Adrenal gland (tissue), 12 donors: ENCODE results near the gene CCNB1IP1. TPM values are rescaled to one million over a fixed set of nuclear protein-coding genes. Genes with fewer than 3 reads are reported as not detected.

ENCODE experiments used
- DNase-seq, 7 donors: peaks; one replicate each; pipeline ENCODE4 v3.0.0-alpha.2; 2019 to 2020
- H3K27ac ChIP-seq, 5 donors: fragments of 200-600 bp; sonication (generic) in 4 of 5; 1 replicate in 3 of 5; 2 replicates in 2 of 5; pipeline versions ENCODE4 v1.5.1 to v1.8.0; 2016 to 2020; ENCODE audit warnings: mild to moderate bottlenecking in 1 of 5
- H3K27me3 ChIP-seq: fragments of 200-600 bp; 2 replicates; pipeline ENCODE4 v1.8.0; 2021
- H3K36me3 ChIP-seq, 2 donors: fragments of 200-600 bp; replicated peaks in 1 of 2; 1 replicate in 1 of 2; 2 replicates in 1 of 2; pipeline versions ENCODE4 v1.5.1 to v1.8.0; 2018 to 2022
- H3K4me1 ChIP-seq, 2 donors: fragments of 200-600 bp; replicated peaks in 1 of 2; 1 replicate in 1 of 2; 2 replicates in 1 of 2; pipeline versions ENCODE4 v1.5.1 to v1.8.0; 2018 to 2021
- H3K4me3 ChIP-seq, 4 donors: fragments of 200-600 bp; sonication (generic) in 3 of 4; one replicate each; pipeline ENCODE4 v1.5.1; 2016 to 2018
- H3K9me3 ChIP-seq, 3 donors: fragments of 200-600 bp; sonication (generic) in 1 of 3; replicated peaks in 1 of 3; 1 replicate in 2 of 3; 2 replicates in 1 of 3; pipeline versions ENCODE4 v1.5.1 to v1.8.0; 2016 to 2021
- CTCF ChIP-seq, 6 experiments: fragments of 450-650 bp in 4 of 6; fragments of 200-600 bp in 2 of 6; sonication (generic) in 1 of 6; IDR thresholded peaks; 1 replicate in 5 of 6; 2 replicates in 1 of 6; pipeline versions ENCODE4 v1.5.1 to v1.8.0; 2016 to 2021; ENCODE audit warnings: antibody characterized with exemption in 6 of 6, mild to moderate bottlenecking in 2 of 6, moderate library complexity in 1 of 6
- POLR2A ChIP-seq, 2 donors: fragments of 450-650 bp; IDR thresholded peaks; one replicate each; pipeline ENCODE4 v1.6.1; 2017; ENCODE audit warnings: antibody characterized with exemption in 2 of 2, mild to moderate bottlenecking in 2 of 2, moderate library complexity in 1 of 2
- WGBS, 4 donors: extraction: QIAGEN DNeasy Blood & Tissue Kit in 2 of 4; methylation state at CpG; one replicate each; pipeline versions ENCODE4 v1.1.5 to v1.1.7; 2013 to 2017; 5-methylcytosine and 5-hydroxymethylcytosine counted together
- intact Hi-C, 2 donors: fragments of 100-400 bp; cut with DNase I; formaldehyde crosslinking; loops; one replicate each; pipeline versions ENCODE4 v1.14.1 to v1.15.0; 2022 to 2023
- polyA plus RNA-seq, 3 donors: library from polyadenylated mRNA; stranded (reverse); fragments of 200-250 nt in 2 of 3; fragments of 350-450 nt in 1 of 3; fragmentation: Illumina TruSeq in 1 of 3; extraction: RNeasy Lipid Tissue Mini Kit (QIAGEN cat#74804) in 1 of 3; gene quantifications; one replicate each; pipeline ENCODE4 v1.2.3, GENCODE V29; 2013 to 2014
- total RNA-seq, 9 donors: library from RNA; depleted of rRNA in 4 of 9; stranded (reverse); fragments of >200 nt in 4 of 9; fragments of 120-200 nt in 1 of 9; fragmentation: NEBNext Ultra II Directional in 1 of 9; extraction: Animal tissue kit (Norgen Biotek cat#: 25700) in 1 of 9; gene quantifications; one replicate each; pipeline versions ENCODE4 v1.1.0 to v1.2.4, GENCODE V29; 2013 to 2023
- donor health status: healthy with polysubstance abuse.
- donor health status: Bipolar disorder and iron deficiency.
- donor health status: DM: yes; HTN: yes; CAD: no.
- donor health status: DM: no; HTN: no; CAD: no.
- donor health status: DM: no; HTN: no; CAD: no.
- donor health status: DM: yes; HTN: yes; CAD: no.

The CCNB1IP1 gene
- total and polyA plus RNA-seq, 12 donors = 16.8 to 62.5 (median 32.8) TPM

- Histone ChIP-seq H3K4me3 (no peak overlapping the region), H3K27me3 (no peaks in the 10 kb centered on the region), H3K4me1 (no peaks in the 10 kb centered on the region), H3K36me3 (peaks cover 0 to 66% of the 10 kb centered on the region in 2 donors), H3K27ac (no peak overlapping the region), H3K9me3 (no peaks in the 10 kb centered on the region)
- DNase-seq = no peak
- intact Hi-C loops = no loop called here
- no peak for TF ChIP-seq POLR2A (IDR thresholded peaks at IDR 0.05)
- no peak for TF ChIP-seq CTCF (IDR thresholded peaks at IDR 0.05)
- 89 to 98% (median 95%) methylated on average over 2 of the region's 2 CpGs for WGBS, 4 donors
Observed at GRCh38 chr14:20314026-20314425, 19.1 kb downstream of the CCNB1IP1 start.

GRCh38 chr14:20306079-20306423 lies 27.0 kb downstream of the CCNB1IP1 start:
- 95 to 98% (median 97%) methylated on average over 1 of the region's 1 CpG for WGBS, 4 donors
- no peak for DNase-seq
- Histone ChIP-seq H3K4me3 (peak overlapping the region in 1 of 4 donors; percentile 70), H3K27me3 (no peaks in the 10 kb centered on the region), H3K36me3 (peaks cover 0 to under 1% of the 10 kb centered on the region in 2 donors), H3K27ac (no peak overlapping the region), H3K4me1 (peaks cover 6 to 15% of the 10 kb centered on the region in 2 donors), H3K9me3 (no peaks in the 10 kb centered on the region)
- intact Hi-C loops = no loop called here
- TF ChIP-seq CTCF (IDR thresholded peaks at IDR 0.05) (peak in 1 of 6 experiments; percentile 9), POLR2A (IDR thresholded peaks at IDR 0.05) (no peak)

GRCh38 chr14:20305265-20306078 lies 27.6 kb downstream of the CCNB1IP1 start, which contains the start of gene TTC5:
TSS of gene TTC5 (minus strand) at chr14:20305951. CDS start at chr14:20305937, 14 bp downstream.
- Histone ChIP-seq H3K4me3 (peak within 1 kb of the TSS; percentile 19 to 74 (median 60)), H3K36me3 (peaks cover 0 to 6% of the 10 kb centered on the region in 2 donors), H3K27me3 (no peaks in the 10 kb centered on the region), H3K27ac (peak within 1 kb of the TSS in 2 of 5 donors; percentile 9 to 45), H3K4me1 (peaks cover 6 to 15% of the 10 kb centered on the region in 2 donors), H3K9me3 (no peaks in the 10 kb centered on the region)
- intact Hi-C loops = no loop called here
- peak; percentile 79 to 91 (median 84) for DNase-seq
- 0 to 1% (median 0%) methylated on average over 24 to 27 of the region's 27 CpGs for WGBS, 4 donors
- TF ChIP-seq CTCF (IDR thresholded peaks at IDR 0.05) (peak; percentile 65 to 88 (median 84)), POLR2A (IDR thresholded peaks at IDR 0.05) (no peak)

- Histone ChIP-seq H3K27ac (no peak overlapping the region), H3K36me3 (peaks cover 0 to 37% of the 10 kb centered on the region in 2 donors), H3K9me3 (no peaks in the 10 kb centered on the region), H3K27me3 (no peaks in the 10 kb centered on the region), H3K4me3 (no peak overlapping the region), H3K4me1 (peaks cover 6 to 15% of the 10 kb centered on the region in 2 donors)
- intact Hi-C loops = no loop called here
- TF ChIP-seq CTCF (IDR thresholded peaks at IDR 0.05) (no peak), POLR2A (IDR thresholded peaks at IDR 0.05) (no peak)
- WGBS, 4 donors = 83 to 94% (median 88%) methylated on average over 1 of the region's 1 CpG
- no peak for DNase-seq
Observed at GRCh38 chr14:20302042-20302755, 30.9 kb downstream of the CCNB1IP1 start.
